GM12878 (cell line): ENCODE measurements around the gene CNIH1. TPM values are rescaled to one million over a fixed set of nuclear protein-coding genes. Genes with fewer than 3 reads are reported as not detected.

Experiments
- ATAC-seq: fragments of 200-7000 bp; cut with Tn5 transposase; 3 replicates; pipeline ENCODE4 v1.9.1; 2020; ENCODE audit warnings: mild to moderate bottlenecking, moderate library complexity
- BruUV-seq: library from RNA; stranded (reverse); fragments of 400-500 nt; replicated peaks from 2 replicates; lab custom pipeline; 2021; lab: Mats Ljungman, UMichigan
- CTCF ChIA-PET: fragments of 300-600 bp; sonication (Branson Sonifier 250); formaldehyde crosslinking; extraction: SDS; loops from one replicate; lab custom pipeline; 2021; ENCODE audit warnings: inconsistent platforms; lab: Yijun Ruan, JAX
- POLR2A ChIA-PET: fragments of 350-600 bp; formaldehyde crosslinking; extraction: SDS; loops from one replicate; lab custom pipeline; 2021; ENCODE audit warnings: inconsistent platforms; lab: Charles Lee
- RAD21 ChIA-PET: fragments of 300-600 bp; sonication (Branson Sonifier 250); formaldehyde crosslinking; loops from one replicate; lab custom pipeline; 2023; ENCODE audit warnings: antibody characterized with exemption; ENCODE audit not compliant: unreplicated experiment; lab: Charles Lee
- SMC1A ChIA-PET: fragments of 300-600 bp; sonication (Branson Sonifier 250); formaldehyde crosslinking; loops from one replicate; lab custom pipeline; 2023; ENCODE audit not compliant: unreplicated experiment, uncharacterized antibody; lab: Charles Lee
- DNase-seq: peaks from one replicate; pipeline ENCODE4 v3.0.0-alpha.2; 2011; ENCODE audit warnings: low read depth, low spot score
- FAIRE-seq: peaks from 3 replicates; lab custom pipeline; 2011; peaks lifted over from hg19 to GRCh38; lab: Jason Lieb, UNC
- H2AFZ ChIP-seq: 2 replicates; pipeline ENCODE4 v1.6.0; 2011; ENCODE audit warnings: low read depth, low read length, control low read depth; ENCODE audit not compliant: control insufficient read depth
- H3K27ac ChIP-seq: 2 replicates; pipeline ENCODE4 v1.5.1; 2011; ENCODE audit warnings: control low read depth; ENCODE audit not compliant: control insufficient read depth, insufficient read depth
- H3K27me3 ChIP-seq, 2 experiments: replicated peaks in 1 of 2; 2 replicates each; pipeline versions ENCODE4 v1.6.0 to v1.6.1; 2011; ENCODE audit warnings: low read length in 1 of 2; ENCODE audit not compliant: control insufficient read depth in 2 of 2, insufficient read depth in 2 of 2
- H3K36me3 ChIP-seq, 2 experiments: 2 replicates each; pipeline ENCODE4 v1.5.1; 2011; ENCODE audit warnings: low read length in 1 of 2; ENCODE audit not compliant: control insufficient read depth in 2 of 2, insufficient read depth in 2 of 2
- H3K4me1 ChIP-seq: 2 replicates; pipeline ENCODE4 v1.6.1; 2011; ENCODE audit warnings: mild to moderate bottlenecking, low read length, moderate library complexity, mixed read lengths; ENCODE audit not compliant: control insufficient read depth, insufficient read depth
- H3K4me2 ChIP-seq: 2 replicates; pipeline ENCODE4 v1.6.0; 2011; ENCODE audit warnings: control low read depth; ENCODE audit not compliant: control insufficient read depth, insufficient read depth
- H3K4me3 ChIP-seq: fragments of 200-600 bp; sonication (generic); 2 replicates; pipeline ENCODE4 v1.5.1; 2016
- H3K79me2 ChIP-seq: 2 replicates; pipeline ENCODE4 v1.6.0; 2011; ENCODE audit warnings: low read length; ENCODE audit not compliant: control insufficient read depth, insufficient read depth
- H3K9ac ChIP-seq: 2 replicates; pipeline ENCODE4 v1.8.0; 2011; ENCODE audit warnings: low read length, control low read depth, mixed read lengths; ENCODE audit not compliant: control insufficient read depth, insufficient read depth
- H3K9me3 ChIP-seq: replicated peaks from 3 replicates; pipeline ENCODE4 v1.5.1; 2011; ENCODE audit warnings: mild to moderate bottlenecking, low read length; ENCODE audit not compliant: control insufficient read depth, insufficient read depth
- H4K20me1 ChIP-seq: 2 replicates; pipeline ENCODE4 v1.6.0; 2011; ENCODE audit not compliant: control insufficient read depth, insufficient read depth
- BACH1 ChIP-seq: fragments of 450-650 bp; IDR thresholded peaks from 2 replicates; pipeline ENCODE4 v1.6.1; 2017; ENCODE audit warnings: mild to moderate bottlenecking, borderline replicate concordance
- ELK1 ChIP-seq: IDR thresholded peaks from 2 replicates; pipeline ENCODE4 v1.6.1; 2012; ENCODE audit warnings: low read depth, low read length, improper control_type of control experiment
- GABPA ChIP-seq: IDR thresholded peaks from 2 replicates; pipeline ENCODE4 v1.6.1; 2014; ENCODE audit warnings: antibody characterized with exemption, low read depth, mild to moderate bottlenecking, inconsistent platforms
- KAT2A ChIP-seq: conservative IDR thresholded peaks from 2 replicates; pipeline ENCODE4 v1.6.1; 2011; ENCODE audit warnings: low read depth, low read length; ENCODE audit not compliant: control insufficient read depth
- POLR2A ChIP-seq: IDR thresholded peaks from 2 replicates; pipeline ENCODE4 v1.6.1; 2011; ENCODE audit warnings: low read depth, mild to moderate bottlenecking, low read length
- PRDM15 ChIP-seq: fragments of 450-650 bp; formaldehyde crosslinking; IDR thresholded peaks from 2 replicates; pipeline ENCODE4 v1.4.0; 2020; ENCODE audit warnings: mild to moderate bottlenecking, moderate library complexity
- REST ChIP-seq: IDR thresholded peaks from 2 replicates; pipeline ENCODE4 v1.6.1; 2012; ENCODE audit warnings: mild to moderate bottlenecking, low read depth, low read length
- TBL1XR1 ChIP-seq: IDR thresholded peaks from 2 replicates; pipeline ENCODE4 v1.6.1; 2012; ENCODE audit warnings: low read depth, low read length, improper control_type of control experiment
- WGBS: methylation state at CpG from one replicate; pipeline ENCODE4 v1.1.6; 2016; ENCODE audit warnings: low lambda C conversion rate; ENCODE audit not compliant: insufficient replicate concordance, insufficient coverage; ENCODE audit errors: missing lambda C conversion rate; 5-methylcytosine and 5-hydroxymethylcytosine counted together
- in situ Hi-C: fragments of 300-500 bp; cut with MboI; formaldehyde crosslinking; loops from 9 replicates; pipeline ENCODE4 v1.14.3; 2018; ENCODE audit warnings: mixed read lengths
- intact Hi-C: fragments of 100-400 bp; cut with micrococcal nuclease; formaldehyde crosslinking; loops from one replicate; pipeline ENCODE4 v1.14.2; 2022; ENCODE audit not compliant: unreplicated experiment
- polyA plus RNA-seq, 11 experiments: library from polyadenylated mRNA; depleted of rRNA in 4 of 11; unstranded in 6 of 11; stranded (reverse) in 5 of 11; fragments of >200 nt; fragmentation: Nextera tagmentation in 4 of 11; fragmentation: Illumina TruSeq in 1 of 11; extraction: Ambion mirVana in 4 of 11; extraction: Trizol in 1 of 11; gene quantifications; 1 replicate in 1 of 11; 2 replicates in 10 of 11; pipeline versions ENCODE4 v1.2.1 to v1.2.3, GENCODE V29; 2011 to 2016; ENCODE audit warnings: inconsistent platforms in 2 of 11, missing spikeins in 2 of 11, low read depth in 1 of 11
- total RNA-seq, 4 experiments: library from RNA; depleted of rRNA in 3 of 4; stranded (reverse); fragments of >200 nt in 3 of 4; fragmentation: Illumina TruSeq in 1 of 4; extraction: Trizol in 1 of 4; gene quantifications; 2 replicates each; pipeline versions ENCODE4 v1.2.1 to v1.2.3, GENCODE V29; 2013 to 2021

The CNIH1 gene
- total and polyA plus RNA-seq, 10 of the 15 experiments (the other 5 are each of a cell fraction or from before 2014, with no cell fraction given): 48.9 to 274 (median 110) TPM

DNA sequence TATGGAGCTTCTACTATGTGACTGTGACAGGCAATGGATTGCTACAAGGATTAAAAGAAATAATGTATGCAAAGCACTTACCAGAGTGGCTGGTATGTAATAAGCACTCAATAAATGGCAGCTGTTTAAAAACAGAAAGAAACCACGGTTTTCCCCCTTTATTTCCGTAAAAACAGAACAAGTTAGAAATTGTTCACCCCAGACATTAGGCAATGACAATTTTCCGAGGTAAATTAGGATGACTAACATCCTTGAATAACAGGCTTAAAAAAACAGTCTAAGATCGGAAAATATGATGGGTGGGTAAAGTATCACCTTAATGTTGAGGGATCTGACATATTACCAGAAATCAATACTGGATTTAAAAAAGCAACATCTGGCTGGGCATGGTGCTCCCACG lies 20.9 kb upstream of the CNIH1 start:
- no TSS peak for BruUV-seq
- FAIRE-seq: no peak
- POLR2A ChIA-PET: no interaction called here

DNA sequence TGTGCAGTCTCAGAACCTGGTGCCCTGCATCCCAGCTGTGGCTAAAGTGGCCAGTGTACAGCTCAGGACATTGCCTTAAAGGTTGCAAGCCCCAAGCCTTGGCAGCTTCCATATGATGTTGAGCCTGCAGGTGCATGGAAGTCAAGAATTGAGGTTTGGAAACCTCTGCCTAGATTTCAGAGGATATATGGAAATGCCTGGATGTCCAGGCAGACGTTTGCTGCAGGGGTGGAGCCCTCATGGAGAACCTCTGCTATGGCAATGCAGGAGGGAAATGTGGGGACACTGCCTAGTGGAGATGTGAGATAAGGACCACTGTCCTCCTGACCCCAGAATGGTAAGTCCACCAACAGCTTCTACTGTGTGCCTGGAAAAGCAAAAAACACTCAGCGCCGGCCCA lies 17.9 kb upstream of the CNIH1 start:
- Histone ChIP-seq H3K4me1 (no peaks in the 10 kb centered on the region), H2AFZ (no peak overlapping the region), H3K79me2 (no peaks in the 10 kb centered on the region), H3K36me3 (no peaks in the 10 kb centered on the region), H3K4me2 (no peak overlapping the region), H4K20me1 (no peaks in the 10 kb centered on the region), H3K27ac (no peak overlapping the region), H3K9me3 (peaks cover 11% of the 10 kb centered on the region; the same call in 2 of the 3 replicates), H3K4me3 (no peak overlapping the region), H3K27me3 (no peaks in the 10 kb centered on the region), H3K9ac (no peak overlapping the region)
- 70% methylated on average over 3 of the region's 3 CpGs for WGBS
- ChIA-PET POLR2A (interaction anchor here (1.1 kb wide), 1 partner anchor 26 kb away, joined by 3 read pairs; no protein-coding TSS in a partner anchor), SMC1A (no interaction called here), CTCF (no interaction called here), RAD21 (no interaction called here)
- no peak for DNase-seq
- FAIRE-seq: no peak
- no peak for ATAC-seq
- in situ Hi-C loops (no loop called here), intact Hi-C loops (no loop called here)
- no TSS peak for BruUV-seq
- TF ChIP-seq PRDM15 (CRISPR knock-in tag) (no peak), BACH1 (no peak), GABPA (no peak), REST (no peak)

More for the DNA sequence above, 20.9 kb upstream of the CNIH1 start:
- Histone ChIP-seq H3K79me2 (no peaks in the 10 kb centered on the region), H4K20me1 (no peaks in the 10 kb centered on the region), H3K9me3 (peaks cover 11% of the 10 kb centered on the region; the same call in 2 of the 3 replicates), H3K27me3 (no peaks in the 10 kb centered on the region), H2AFZ (no peak overlapping the region), H3K4me2 (no peak overlapping the region), H3K36me3 (no peaks in the 10 kb centered on the region), H3K27ac (no peak overlapping the region), H3K4me1 (no peaks in the 10 kb centered on the region), H3K9ac (no peak overlapping the region), H3K4me3 (no peak overlapping the region)
- 44% methylated on average over 5 of the region's 5 CpGs for WGBS
- ATAC-seq (no peak), DNase-seq (no peak)
- intact Hi-C loops: no loop called here
- CTCF ChIA-PET: interaction anchor here (1.4 kb wide), 1 partner anchor 12 kb away, joined by 5 read pairs; no protein-coding TSS in a partner anchor
- RAD21 ChIA-PET: no interaction called here
- TF ChIP-seq ELK1 (no peak), TBL1XR1 (no peak), KAT2A (no peak), POLR2A (no peak)
- in situ Hi-C loops: no loop called here
- SMC1A ChIA-PET: interaction anchor here (1.0 kb wide), 1 partner anchor 419 kb away, joined by 3 read pairs; no protein-coding TSS in a partner anchor
